Measurements from ENCODE around the gene CELA2B.
"Not testable (repeated sequence)": the region's sequence is repeated elsewhere in the genome, so short reads cannot be mapped to it uniquely, and the experiment has no call there.

CELA2B gene

DNA sequence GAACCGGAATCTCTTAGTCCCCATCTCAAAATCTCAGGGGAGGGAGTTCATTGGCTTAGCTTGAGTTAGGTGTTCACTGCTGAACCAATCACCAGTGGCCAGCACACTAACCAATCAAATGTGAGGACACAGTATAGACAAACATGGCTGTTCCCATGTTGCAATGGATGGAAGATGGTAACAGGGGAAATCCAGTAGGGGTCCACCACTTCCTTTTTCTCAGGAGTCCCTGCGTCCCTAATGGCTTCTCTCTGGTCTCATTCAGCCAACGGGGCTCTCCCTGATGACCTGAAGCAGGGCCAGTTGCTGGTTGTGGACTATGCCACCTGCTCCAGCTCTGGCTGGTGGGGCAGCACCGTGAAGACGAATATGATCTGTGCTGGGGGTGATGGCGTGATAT lies 9.7 kb downstream of the CELA2B start:
- TF ChIP-seq, protein P1, sequence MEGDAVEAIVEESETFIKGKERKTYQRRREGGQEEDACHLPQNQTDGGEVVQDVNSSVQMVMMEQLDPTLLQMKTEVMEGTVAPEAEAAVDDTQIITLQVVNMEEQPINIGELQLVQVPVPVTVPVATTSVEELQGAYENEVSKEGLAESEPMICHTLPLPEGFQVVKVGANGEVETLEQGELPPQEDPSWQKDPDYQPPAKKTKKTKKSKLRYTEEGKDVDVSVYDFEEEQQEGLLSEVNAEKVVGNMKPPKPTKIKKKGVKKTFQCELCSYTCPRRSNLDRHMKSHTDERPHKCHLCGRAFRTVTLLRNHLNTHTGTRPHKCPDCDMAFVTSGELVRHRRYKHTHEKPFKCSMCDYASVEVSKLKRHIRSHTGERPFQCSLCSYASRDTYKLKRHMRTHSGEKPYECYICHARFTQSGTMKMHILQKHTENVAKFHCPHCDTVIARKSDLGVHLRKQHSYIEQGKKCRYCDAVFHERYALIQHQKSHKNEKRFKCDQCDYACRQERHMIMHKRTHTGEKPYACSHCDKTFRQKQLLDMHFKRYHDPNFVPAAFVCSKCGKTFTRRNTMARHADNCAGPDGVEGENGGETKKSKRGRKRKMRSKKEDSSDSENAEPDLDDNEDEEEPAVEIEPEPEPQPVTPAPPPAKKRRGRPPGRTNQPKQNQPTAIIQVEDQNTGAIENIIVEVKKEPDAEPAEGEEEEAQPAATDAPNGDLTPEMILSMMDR (IDR thresholded peaks at IDR 0.05; ENCODE audit: low read length, missing control alignments) = no peak
- DNase-seq (ENCODE audit: low read depth) = no peak
- H3K4me3 ChIP-seq (replicated peaks; ENCODE audit: low read depth, low read length) = no peak overlapping the region

DNA sequence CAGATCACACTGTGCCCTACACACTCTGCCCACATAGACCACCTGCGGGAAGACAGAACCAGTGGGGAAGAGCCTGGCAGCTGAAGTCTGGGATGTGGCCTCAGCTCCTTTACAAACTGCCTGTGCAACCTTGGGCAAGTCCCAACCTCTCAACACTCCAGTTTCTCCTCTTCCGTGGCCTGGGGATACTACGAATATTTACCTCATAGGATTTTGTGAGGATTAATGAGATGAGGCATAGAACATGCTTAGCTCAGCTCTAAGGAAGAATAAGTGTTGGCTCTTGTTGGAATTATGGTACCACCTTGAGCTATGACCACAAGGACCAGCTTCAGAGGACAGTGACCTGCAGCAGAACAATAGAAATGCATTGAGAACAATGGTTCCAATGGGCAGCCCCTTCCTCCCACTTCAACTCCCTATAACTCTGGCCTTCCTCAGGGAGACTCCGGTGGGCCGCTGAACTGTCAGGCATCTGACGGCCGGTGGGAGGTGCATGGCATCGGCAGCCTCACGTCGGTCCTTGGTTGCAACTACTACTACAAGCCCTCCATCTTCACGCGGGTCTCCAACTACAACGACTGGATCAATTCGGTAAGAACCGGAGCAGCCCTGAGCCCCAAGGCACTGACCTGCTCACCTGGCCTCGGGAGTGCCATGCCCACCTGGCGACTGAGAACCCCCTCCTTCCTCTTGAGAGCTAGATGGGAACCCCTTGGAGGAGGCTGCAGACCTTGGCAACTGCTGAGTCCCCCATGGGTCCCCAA lies 11.1 kb downstream of the CELA2B start:
- H3K4me3 ChIP-seq (replicated peaks; ENCODE audit: low read depth, low read length); DNase-seq (ENCODE audit: low read depth): not testable (repeated sequence)

DNA sequence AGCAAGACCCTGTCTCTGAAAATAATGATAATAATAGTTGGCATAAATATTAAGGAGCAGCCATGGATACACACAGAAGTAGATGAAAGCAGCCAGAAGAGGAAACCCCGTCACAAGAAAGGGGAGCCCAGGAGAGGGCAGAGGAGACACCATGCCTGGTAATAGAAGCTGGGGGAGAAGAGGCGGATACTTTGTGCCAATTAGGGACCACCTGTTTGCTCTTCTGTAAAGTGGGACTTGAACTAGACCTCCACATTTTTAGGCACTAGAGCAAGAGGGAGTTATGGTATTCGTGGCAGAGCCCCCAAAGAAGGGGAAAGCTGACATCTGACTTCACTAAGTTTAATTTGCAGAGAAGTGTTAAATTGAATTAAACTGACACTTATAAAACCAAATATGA lies 12.5 kb downstream of the CELA2B start:
- no peak overlapping the region for H3K4me3 ChIP-seq (replicated peaks; ENCODE audit: low read depth, low read length)
- TF ChIP-seq, protein P1 (IDR thresholded peaks at IDR 0.05; ENCODE audit: low read length, missing control alignments) = no peak
- no peak for DNase-seq (ENCODE audit: low read depth)

DNA sequence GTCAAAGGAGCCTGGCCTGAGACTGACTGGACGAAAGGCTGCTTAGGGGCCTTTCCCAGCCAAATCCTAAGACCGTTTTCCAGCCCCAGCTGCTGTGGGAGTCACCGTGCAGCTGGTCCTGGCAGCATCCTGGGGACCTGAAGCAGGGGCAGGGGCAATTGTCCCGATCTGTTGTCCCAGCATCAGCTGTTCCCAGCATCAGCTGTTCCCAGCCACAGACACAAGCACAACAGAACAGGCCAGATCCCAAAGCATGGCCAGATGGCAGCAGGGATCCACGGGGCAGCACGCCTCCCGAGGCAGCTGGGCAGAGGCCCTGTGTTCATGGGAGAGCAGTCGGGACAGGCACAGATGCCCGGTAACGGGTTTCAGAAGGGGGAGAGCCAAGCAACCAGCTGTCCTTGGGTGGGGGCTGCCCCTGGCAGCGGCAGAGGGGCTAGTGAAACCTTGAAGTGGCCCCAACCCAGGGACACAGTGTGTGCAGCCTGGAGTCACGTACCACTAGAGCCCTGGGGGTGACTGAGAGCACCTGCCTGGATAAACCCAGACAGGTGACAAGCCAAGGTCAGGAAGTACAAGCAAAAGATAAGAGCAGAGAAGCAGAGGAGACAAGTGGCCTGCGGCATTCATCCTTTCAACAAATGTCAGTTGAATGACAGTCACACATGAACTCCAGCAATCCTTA lies 13.3 kb downstream of the CELA2B start:
- H3K4me3 ChIP-seq (replicated peaks; ENCODE audit: low read depth, low read length) = no peak overlapping the region
- TF ChIP-seq, protein P1 (IDR thresholded peaks at IDR 0.05; ENCODE audit: low read length, missing control alignments) = no peak
- DNase-seq (ENCODE audit: low read depth) = no peak

DNA sequence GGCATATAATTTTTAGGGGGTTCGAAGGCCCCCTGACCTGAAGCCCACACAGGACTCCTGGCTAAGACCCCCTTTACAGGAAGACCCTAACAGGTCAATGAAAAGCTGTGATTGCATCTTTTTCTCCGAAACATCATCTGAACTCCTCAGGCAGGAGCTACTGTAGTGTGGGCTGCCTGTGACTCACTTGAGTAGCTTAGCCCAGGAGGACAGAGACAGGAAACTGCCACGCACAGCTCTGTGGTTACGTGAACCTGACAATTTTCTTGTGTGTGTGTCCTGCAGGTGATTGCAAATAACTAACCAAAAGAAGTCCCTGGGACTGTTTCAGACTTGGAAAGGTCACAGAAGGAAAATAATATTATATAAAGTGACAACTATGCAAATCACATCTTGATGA lies 15.1 kb downstream of the CELA2B start:
- H3K4me3 ChIP-seq (replicated peaks; ENCODE audit: low read depth, low read length); DNase-seq (ENCODE audit: low read depth): not testable (repeated sequence)

DNA sequence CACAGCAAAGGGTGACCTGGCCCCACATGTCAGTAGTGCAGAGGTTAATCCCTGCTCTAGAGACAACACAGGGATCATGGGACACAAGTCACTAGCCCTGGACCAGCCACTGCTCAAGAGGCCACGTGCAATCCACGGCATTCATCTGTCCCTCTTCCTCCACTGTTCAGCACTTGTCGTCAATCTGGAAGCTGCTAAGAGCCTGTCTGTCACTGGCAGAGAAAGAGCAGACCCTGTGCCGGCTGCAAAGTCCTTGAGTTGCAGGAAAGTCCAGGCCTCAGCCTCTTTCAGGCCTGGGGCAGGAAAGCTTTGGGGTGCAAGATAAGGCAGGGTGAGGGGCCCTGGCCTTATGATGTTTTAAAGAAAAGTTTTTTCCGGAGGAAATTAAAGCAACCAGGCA lies 16.7 kb downstream of the CELA2B start:
- DNase-seq (ENCODE audit: low read depth) = no peak
- TF ChIP-seq, protein P1 (IDR thresholded peaks at IDR 0.05; ENCODE audit: low read length, missing control alignments) = no peak

DNA sequence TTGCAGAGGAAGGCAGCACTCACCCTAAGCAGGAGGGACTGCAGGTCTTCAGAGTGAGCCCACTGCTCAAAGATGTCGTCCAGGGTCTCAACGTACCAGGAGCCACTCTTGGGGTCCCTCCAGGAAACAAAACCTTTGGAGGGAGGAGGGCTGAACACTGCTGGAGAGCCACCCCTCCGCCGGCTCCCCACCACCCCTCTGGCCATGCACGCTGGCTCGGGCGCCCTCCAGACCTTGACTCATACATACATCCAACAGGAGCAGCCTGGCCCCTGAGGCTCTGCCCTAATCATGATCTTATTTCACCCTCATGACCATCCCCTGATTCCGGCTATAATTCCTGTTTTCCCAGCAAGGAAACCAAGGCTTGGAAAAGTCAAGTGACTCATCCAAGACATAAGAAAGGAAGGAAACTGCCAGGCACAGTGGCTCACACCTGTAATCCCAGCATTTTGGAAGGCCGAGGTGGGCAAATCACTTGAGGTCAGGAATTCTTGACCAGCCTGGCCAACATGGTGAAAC lies 18.0 kb downstream of the CELA2B start:
- TF ChIP-seq, protein P1 (IDR thresholded peaks at IDR 0.05; ENCODE audit: low read length, missing control alignments) = no peak
- DNase-seq (ENCODE audit: low read depth) = no peak
- no peak overlapping the region for H3K4me3 ChIP-seq (replicated peaks; ENCODE audit: low read depth, low read length)

More for the DNA sequence above, 16.7 kb downstream of the CELA2B start:
- no peak overlapping the region for H3K4me3 ChIP-seq (replicated peaks; ENCODE audit: low read depth, low read length)
